Stimulated activated CD8-positive, alpha-beta memory T cell treated with anti-CD3 and anti-CD28 coated beads, Interleukin-2, amount 100 ng/mL, for 48 hours (primary cell): ENCODE measurements around the gene SHD.
A peak's percentile ranks its signal among the peaks of the same experiment; 100 is the strongest.

Experiments
- DNase-seq, 2 donors: peaks; one replicate each; pipeline ENCODE4 v3.0.0-alpha.2; 2020; ENCODE audit warnings: low read depth in 2 of 2

Gene SHD

DNA sequence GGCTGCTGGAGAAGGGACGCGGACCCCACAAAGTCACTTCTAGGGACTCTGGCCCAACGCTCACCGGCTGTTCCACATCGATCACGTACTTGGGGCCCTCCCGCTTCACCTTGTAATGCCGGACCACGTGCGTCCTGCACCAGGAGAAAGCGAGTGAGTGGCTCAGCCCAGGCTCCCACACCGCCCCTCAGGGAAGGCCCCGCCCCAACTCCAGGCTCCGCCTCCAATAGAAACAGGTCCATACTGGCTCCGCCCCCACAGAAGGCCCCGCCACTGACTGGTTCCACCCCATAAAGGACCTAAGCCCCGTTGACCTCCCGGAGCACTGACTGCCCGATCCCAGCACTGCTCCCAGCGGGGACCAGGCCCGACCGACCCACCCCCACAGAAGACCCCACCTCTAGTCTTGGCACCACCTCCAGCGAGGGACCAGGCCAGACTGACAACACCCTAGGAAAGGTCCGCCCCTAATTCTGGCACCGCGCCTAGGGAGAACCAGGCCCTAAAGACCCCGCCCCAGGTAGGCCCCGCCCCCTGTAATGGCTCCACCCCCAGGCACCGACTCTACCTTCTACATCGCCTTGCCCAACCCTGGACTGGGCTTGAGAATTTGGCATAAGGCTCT is 48.3 kb downstream of the SHD start:
- peak; percentile 62 to 88 for DNase-seq

DNA sequence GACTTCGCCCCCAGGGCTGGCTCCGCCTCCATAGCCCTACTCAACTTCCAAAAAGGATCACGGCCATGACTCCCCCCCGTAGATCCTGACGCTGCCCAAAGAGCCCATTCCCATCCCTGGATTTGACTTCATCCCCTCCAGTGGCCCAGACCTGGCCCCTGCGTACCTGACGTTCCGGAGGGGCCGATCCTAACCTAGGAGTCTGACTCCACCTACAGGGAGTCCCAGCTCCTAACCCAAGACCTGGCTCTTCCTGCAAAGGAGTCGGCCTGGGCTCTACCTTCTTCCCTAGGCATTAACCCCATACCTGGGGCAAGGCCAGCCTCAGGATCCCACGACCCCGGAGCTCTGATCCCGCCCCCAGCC is 48.8 kb downstream of the SHD start:
- no peak for DNase-seq

DNA sequence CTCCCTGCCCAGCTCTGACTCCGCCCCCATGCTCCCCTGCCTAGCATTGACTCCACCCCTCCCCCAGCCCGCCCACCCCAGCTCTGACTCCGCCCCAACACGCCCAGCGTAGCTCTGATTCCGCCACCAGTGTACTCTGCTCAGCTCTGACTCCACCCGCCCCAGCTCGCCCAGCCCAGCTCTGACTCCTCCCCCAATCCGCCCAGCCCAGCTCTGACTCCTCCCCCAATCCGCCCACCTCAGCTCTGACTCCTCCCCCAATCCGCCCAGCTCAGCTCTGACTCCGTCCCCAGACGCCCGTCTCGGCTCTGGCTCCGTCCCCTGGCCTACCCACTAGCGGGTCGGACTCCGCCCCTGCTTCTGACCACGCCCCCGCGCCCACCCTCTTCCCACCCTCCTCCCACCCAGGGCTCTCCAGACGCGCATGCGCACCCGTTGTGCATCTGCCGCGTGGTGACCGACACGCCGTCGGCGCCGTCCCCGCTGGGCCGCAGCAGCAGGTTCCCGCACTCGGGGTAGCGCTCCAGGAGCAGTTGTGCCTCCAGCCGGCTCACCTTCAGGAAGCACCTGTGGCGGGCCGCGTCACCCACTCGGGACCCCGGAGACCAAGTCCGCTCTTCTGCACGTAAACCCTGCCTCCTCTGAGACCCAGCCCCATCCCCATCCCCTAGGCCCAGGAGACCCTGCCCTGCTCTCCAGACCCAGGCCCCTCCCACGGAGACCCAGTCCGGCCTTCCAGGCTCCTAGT is 49.4 kb downstream of the SHD start:
- peak; percentile 93 to 99 for DNase-seq

DNA sequence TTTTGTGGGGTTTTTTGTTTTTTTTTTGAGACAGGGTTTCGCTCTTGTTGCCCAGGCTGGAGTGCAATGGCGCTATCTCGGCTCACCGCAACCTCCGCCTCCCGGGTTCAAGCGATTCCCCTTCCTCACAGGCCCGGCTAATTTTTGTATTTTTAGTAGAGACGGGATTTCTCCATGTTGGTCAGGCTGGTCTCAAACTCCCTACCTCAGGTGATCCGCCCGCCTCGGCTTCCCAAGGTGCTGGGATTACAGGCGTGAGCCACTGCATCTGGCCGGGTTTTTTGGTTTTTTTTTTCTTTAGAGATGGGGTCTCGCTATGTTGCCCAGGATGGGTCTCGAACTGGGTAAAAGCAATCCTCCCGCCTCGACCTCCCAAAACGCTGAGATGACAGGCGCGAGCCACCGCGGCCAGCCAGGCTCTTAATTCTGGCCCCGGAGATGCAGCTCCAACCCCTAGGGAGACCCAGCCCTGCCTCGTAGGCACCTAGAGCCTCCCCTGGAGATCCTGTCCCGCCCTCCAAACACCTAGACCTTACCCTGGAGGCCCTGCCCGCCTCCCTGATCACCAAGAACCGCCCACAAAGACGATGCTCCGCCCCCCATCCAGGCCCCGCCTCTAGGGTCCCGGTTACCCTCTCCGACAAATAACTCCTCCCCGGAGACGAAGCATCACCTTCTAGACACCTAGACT is 50.1 kb downstream of the SHD start:
- peak in 1 of 2 donors; percentile 62 for DNase-seq

DNA sequence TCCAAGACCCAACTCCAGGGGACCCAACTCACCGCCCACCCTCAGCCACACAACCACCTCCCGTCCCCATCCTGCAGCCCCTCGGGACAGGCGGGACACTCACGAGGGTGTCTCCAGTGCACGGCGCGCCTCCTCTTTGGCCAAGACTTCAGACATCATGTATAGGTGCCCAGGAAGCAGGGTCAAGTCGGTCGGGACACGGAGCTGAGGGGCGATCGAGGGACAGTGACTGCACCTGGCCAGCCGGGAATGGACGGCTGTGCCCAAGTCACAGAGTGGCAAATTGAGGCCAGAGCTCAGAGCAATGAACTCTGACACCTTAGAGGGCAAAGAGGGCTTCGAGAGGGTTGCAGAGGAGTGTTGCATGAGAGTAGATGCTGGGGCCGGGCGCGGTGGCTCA is 50.8 kb downstream of the SHD start:
- DNase-seq = no peak

DNA sequence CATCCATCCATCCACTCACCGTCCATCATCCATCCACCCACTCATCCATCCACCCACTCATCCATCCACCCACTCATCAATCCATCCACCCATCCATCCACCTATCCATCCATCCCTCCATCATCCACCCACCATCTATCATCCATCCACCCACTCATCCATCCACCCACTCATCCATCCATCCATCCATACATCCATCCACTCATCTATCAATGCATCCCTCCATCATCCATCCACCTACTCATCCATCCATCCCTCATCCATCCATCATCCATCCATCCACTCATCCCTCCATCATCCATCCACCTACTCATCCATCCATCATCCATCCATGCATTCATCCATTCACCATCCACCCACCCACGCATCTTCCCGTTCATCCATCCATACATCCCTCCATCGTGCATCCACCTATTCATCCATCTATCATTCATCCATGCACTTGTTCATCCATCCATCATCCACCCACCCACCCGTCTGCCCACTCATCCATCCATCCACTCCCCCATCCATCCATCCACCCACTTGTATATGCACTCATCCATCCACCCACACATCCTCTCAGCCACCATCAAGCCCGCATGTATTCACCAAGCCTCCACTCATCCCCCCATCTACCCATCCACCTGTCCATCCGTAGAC is 56.0 kb downstream of the SHD start:
- no peak for DNase-seq

DNA sequence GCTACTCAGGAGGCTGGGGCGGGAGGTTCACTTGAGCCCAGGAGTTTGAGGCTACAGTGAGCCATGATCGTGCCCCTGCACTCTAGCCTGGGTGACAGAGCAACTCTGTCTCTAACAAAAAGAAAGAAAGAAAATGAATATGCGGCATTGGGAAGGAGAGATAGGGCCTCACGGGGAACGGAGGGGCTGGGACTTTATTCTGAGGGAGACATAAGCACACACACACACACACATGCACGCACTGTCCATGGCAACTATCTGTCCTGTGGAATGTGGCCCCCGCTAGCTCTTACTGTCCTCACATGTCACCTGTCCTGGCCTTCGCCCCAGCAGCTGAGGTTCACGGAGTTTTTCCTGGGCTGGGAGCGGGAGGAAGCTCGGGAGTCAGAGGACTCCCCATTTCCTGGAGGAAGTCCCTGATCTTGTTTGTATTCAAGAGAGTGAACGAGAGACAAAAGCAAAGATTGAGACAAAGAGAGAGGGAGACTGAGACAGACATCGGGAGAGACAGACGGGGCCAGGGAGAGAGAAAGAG is 58.9 kb downstream of the SHD start:
- DNase-seq = no peak

DNA sequence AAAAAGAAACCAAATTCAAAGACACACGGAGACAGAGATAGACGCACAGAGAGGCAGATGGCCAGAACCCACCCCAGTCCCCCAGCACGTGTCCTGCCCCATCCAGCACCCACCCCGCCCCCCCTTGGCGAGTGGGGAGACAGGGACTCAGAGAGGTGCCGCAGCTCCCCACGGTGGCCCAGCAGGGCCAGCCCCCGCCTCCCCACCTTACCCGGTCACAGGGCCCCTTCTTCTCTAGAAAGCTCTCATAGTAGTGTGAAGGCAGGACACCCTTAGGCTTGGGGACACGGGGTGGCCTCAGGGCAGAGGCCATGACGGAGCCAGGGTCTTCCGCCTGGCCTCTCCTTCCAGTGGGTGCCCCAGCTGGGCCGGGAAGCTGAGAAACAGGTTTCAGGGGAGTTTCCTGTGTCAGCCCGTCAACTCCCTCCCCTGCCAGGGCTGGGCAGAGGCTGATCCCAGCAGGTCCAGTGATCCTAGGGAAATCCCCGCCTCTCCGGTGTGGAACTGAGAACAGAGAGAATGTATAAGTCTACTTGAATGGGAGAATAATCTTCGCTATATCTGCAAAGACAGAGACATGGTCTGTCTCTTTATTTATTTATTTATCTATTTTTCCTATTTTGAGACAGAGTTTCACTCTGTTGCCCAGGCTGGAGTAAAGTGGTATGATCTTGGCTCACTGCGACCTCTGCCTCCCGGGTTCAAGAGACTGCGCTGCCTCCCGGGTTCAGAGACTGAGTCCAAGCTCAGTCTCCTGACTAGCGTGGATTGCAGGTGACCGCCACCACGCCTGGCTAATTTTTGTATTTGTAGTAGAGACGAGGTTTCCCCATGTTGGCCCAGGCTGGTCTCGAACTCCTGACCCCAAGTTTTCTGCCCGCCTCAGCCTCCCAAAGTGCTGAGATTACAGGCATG is 59.6 kb downstream of the SHD start, which contains the start of gene STAP2:
Gene STAP2, minus strand, starts transcription at position 387 of the 915 bp plus-strand sequence. Its CDS starts 74 bp downstream, at position 313.
- DNase-seq = no peak
